ENCODE measurements around the gene TMED8. TPM values are rescaled to one million over a fixed set of nuclear protein-coding genes. Genes with fewer than 3 reads are reported as not detected.

The TMED8 gene
- total RNA-seq, 1 experiment from 2014 or later, result 21.0 TPM

GRCh38 chr14:77356899-77357298, 20.0 kb downstream of the TMED8 start:
- Histone ChIP-seq H3K4me1 (ENCODE audit: insufficient read depth, low read length, poor library complexity, severe bottlenecking) (no peaks in the 10 kb centered on the region), H3K9me3 (ENCODE audit: low read depth, low read length, poor library complexity, severe bottlenecking) (no peaks in the 10 kb centered on the region), H3K27me3 (replicated peaks; ENCODE audit: insufficient read depth, low read depth, low read length, poor library complexity) (no peaks in the 10 kb centered on the region), H3K4me3 (ENCODE audit: low read depth, low read length, poor library complexity, severe bottlenecking) (no peak overlapping the region), H3K36me3 (ENCODE audit: insufficient read depth, low read length, poor library complexity, severe bottlenecking) (no peaks in the 10 kb centered on the region), H3K27ac (ENCODE audit: low read depth, low read length, poor library complexity, severe bottlenecking) (no peak overlapping the region)
- intact Hi-C loops (cut with micrococcal nuclease; ENCODE audit: unreplicated experiment), result no loop called here
- TF ChIP-seq EZH2 (IDR thresholded peaks at IDR 0.05; ENCODE audit: borderline replicate concordance, low read depth, low read length, poor library complexity, severe bottlenecking), result no peak
- TF ChIP-seq, protein P1, sequence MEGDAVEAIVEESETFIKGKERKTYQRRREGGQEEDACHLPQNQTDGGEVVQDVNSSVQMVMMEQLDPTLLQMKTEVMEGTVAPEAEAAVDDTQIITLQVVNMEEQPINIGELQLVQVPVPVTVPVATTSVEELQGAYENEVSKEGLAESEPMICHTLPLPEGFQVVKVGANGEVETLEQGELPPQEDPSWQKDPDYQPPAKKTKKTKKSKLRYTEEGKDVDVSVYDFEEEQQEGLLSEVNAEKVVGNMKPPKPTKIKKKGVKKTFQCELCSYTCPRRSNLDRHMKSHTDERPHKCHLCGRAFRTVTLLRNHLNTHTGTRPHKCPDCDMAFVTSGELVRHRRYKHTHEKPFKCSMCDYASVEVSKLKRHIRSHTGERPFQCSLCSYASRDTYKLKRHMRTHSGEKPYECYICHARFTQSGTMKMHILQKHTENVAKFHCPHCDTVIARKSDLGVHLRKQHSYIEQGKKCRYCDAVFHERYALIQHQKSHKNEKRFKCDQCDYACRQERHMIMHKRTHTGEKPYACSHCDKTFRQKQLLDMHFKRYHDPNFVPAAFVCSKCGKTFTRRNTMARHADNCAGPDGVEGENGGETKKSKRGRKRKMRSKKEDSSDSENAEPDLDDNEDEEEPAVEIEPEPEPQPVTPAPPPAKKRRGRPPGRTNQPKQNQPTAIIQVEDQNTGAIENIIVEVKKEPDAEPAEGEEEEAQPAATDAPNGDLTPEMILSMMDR (conservative IDR thresholded peaks at IDR 0.05; ENCODE audit: low read depth, low read length), result no peak
- POLR2A ChIA-PET (ENCODE audit: low non-redundant PET), result no interaction called here
- DNase-seq (ENCODE audit: low spot score), result no peak
- no TSS peak for BruUV-seq (replicated peaks)
- CTCF ChIA-PET, result no interaction called here

GRCh38 chr14:77355811-77356210, 21.1 kb downstream of the TMED8 start:
- Histone ChIP-seq H3K27me3 (replicated peaks; ENCODE audit: insufficient read depth, low read depth, low read length, poor library complexity) (no peaks in the 10 kb centered on the region), H3K27ac (ENCODE audit: low read depth, low read length, poor library complexity, severe bottlenecking) (no peak overlapping the region), H3K4me3 (ENCODE audit: low read depth, low read length, poor library complexity, severe bottlenecking) (no peak overlapping the region), H3K36me3 (ENCODE audit: insufficient read depth, low read length, poor library complexity, severe bottlenecking) (no peaks in the 10 kb centered on the region), H3K4me1 (ENCODE audit: insufficient read depth, low read length, poor library complexity, severe bottlenecking) (no peaks in the 10 kb centered on the region), H3K9me3 (ENCODE audit: low read depth, low read length, poor library complexity, severe bottlenecking) (no peaks in the 10 kb centered on the region)
- no TSS peak for BruUV-seq (replicated peaks)
- no peak for TF ChIP-seq EZH2 (IDR thresholded peaks at IDR 0.05; ENCODE audit: borderline replicate concordance, low read depth, low read length, poor library complexity, severe bottlenecking)
- TF ChIP-seq, protein P1 (conservative IDR thresholded peaks at IDR 0.05; ENCODE audit: low read depth, low read length), result no peak
- CTCF ChIA-PET, result no interaction called here
- DNase-seq (ENCODE audit: low spot score), result no peak
- POLR2A ChIA-PET (ENCODE audit: low non-redundant PET), result interaction anchor here (0.6 kb wide), 1 partner anchor 363 kb away, joined by 3 read pairs; no protein-coding TSS in a partner anchor
- intact Hi-C loops (cut with micrococcal nuclease; ENCODE audit: unreplicated experiment), result no loop called here

DNA sequence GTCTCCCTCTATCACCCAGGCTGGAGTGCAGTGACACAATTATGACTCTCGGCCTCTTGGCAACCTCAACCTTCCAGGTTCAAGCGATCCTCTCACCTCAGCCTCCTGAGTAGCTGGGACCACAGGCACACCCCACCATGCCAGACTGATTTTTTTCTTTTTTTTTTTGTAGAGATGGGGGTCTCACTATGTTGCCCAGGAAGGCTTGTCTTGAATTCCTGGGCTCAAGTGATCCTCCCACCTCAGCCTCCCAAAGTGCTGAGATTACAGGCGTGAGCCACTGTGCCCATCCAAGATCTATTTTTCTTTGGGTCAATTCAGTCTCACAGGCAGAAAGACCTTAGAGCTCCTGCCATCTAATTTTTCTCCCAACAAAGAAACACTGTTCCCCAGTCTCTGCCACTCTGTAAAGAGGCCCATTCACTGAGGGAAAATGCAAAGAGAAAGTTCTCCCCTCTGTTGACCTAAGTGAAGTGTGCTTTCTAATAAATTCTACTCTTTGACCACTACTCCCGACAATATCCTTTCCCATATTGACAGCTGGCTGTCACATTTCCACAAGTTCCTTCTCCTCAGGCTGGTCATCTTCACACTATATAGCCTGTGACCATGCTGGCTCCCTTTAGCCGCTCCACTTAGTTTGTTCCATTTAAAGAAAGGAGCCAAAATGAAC, 23.3 kb downstream of the TMED8 start:
- no peaks in the 10 kb centered on the region for H3K36me3 ChIP-seq (ENCODE audit: insufficient read depth, low read length, poor library complexity, severe bottlenecking)
- BruUV-seq (replicated peaks), result no TSS peak
- no peak for DNase-seq (ENCODE audit: low spot score)
- H3K4me1 ChIP-seq (ENCODE audit: insufficient read depth, low read length, poor library complexity, severe bottlenecking), result no peaks in the 10 kb centered on the region
- no peaks in the 10 kb centered on the region for H3K27me3 ChIP-seq (replicated peaks; ENCODE audit: insufficient read depth, low read depth, low read length, poor library complexity)
- no peaks in the 10 kb centered on the region for H3K9me3 ChIP-seq (ENCODE audit: low read depth, low read length, poor library complexity, severe bottlenecking)
- H3K4me3 ChIP-seq (ENCODE audit: low read depth, low read length, poor library complexity, severe bottlenecking), result no peak overlapping the region
- H3K27ac ChIP-seq (ENCODE audit: low read depth, low read length, poor library complexity, severe bottlenecking), result no peak overlapping the region
- TF ChIP-seq EZH2 (IDR thresholded peaks at IDR 0.05; ENCODE audit: borderline replicate concordance, low read depth, low read length, poor library complexity, severe bottlenecking), result no peak
- intact Hi-C loops (cut with micrococcal nuclease; ENCODE audit: unreplicated experiment), result no loop called here
- CTCF ChIA-PET, result no interaction called here
- POLR2A ChIA-PET (ENCODE audit: low non-redundant PET), result no interaction called here

DNA sequence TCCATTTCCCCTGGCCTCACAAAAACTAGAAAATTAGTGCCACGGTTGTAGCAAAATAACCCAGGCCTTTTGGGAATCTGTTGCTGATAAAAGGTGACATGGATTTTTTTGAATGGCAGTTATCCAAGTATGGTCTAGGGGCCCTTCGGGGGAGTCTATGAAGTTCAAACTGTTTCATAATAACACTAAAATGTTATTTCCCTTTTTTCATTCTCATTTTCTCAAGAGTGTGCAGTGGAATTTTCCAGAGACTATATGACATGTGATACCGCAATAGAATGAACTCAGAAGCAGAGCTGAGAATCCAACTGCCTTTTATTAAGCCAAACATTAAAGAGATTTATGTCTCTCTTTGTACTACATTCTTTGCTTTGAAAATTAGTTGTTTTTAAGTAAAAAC, 29.1 kb downstream of the TMED8 start:
- Histone ChIP-seq H3K27me3 (replicated peaks; ENCODE audit: insufficient read depth, low read depth, low read length, poor library complexity) (no peaks in the 10 kb centered on the region), H3K9me3 (ENCODE audit: low read depth, low read length, poor library complexity, severe bottlenecking) (no peaks in the 10 kb centered on the region), H3K36me3 (ENCODE audit: insufficient read depth, low read length, poor library complexity, severe bottlenecking) (no peaks in the 10 kb centered on the region), H3K4me3 (ENCODE audit: low read depth, low read length, poor library complexity, severe bottlenecking) (no peak overlapping the region), H3K27ac (ENCODE audit: low read depth, low read length, poor library complexity, severe bottlenecking) (no peak overlapping the region), H3K4me1 (ENCODE audit: insufficient read depth, low read length, poor library complexity, severe bottlenecking) (peaks cover 10% of the 10 kb centered on the region)
- ChIA-PET POLR2A (ENCODE audit: low non-redundant PET) (no interaction called here), CTCF (no interaction called here)
- TF ChIP-seq, protein P1 (conservative IDR thresholded peaks at IDR 0.05; ENCODE audit: low read depth, low read length), result no peak
- no peak for TF ChIP-seq EZH2 (IDR thresholded peaks at IDR 0.05; ENCODE audit: borderline replicate concordance, low read depth, low read length, poor library complexity, severe bottlenecking)
- intact Hi-C loops (cut with micrococcal nuclease; ENCODE audit: unreplicated experiment), result no loop called here
- BruUV-seq (replicated peaks), result no TSS peak
- DNase-seq (ENCODE audit: low spot score), result no peak
